SIG-M5 (cell line): ENCODE data around the gene KRT6A.

Experiments used
- DNase-seq: peaks from one replicate; lab custom pipeline; 2025; lab: John Stamatoyannopoulos, UW

The KRT6A gene

DNA sequence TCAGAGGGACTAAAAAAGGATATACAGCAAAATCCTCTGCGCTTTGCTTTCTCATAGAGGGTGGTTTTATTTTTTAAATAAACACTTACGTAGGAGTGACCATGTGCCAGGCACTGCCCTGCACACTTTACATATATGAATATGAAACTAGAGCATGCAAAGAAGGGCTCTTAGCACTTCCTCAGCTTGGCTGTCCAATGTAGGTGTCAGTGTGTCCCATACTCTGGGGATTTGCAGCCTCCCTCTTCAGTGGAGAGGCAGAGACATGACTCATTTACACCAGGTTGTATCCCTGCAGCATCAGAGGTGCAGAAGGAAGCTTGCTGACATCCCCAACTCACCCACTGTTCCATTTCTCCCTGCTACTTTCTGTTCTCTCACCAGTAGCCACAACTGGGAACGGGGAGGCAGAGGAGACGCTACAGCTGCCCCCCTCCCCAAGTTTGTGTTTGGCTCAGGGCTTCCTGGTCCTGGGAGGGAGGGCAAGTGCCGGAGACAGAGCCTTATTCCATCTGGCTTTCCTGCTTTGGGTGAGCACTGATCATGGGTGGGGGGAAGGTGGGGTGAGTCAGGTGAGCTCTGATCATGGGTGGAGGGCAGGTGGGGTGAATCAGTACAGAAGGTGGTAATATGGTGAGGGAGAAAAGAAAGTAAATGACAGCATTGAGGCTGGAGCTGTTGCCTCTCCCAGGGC, 32.0 kb upstream of the KRT6A start:
- no peak for DNase-seq

DNA sequence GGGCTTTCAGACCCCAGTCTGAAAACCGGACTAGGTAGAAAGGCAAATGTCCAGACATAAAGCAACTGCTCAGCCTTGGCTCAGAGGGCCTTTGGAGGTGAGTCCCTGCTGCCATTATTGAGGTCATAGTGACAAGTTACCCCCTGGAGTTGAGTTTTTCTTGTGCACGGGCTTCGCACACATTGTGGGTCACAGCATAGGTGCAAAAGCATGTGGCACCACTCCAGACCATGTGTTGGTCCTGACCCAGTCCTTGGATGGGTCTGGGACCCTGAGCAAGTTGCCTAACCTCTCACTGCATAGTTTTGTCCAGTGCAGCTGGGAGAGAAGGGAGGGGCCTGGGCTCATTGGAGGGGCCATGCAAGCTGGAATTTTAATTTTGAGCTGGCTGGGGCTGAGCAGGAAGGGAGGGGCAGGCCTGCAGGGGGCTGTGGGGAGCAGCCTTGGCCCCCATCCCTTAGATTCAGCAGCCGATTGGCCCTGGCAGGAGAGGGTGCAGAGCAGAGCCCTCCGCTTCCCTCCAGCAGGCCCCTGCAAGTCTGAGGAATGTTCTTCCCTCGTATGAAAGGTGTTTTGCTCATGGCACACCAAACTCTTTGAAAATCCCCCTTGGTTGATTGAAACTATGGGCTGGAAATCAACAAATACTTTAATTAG, 31.3 kb upstream of the KRT6A start:
- no peak for DNase-seq

DNA sequence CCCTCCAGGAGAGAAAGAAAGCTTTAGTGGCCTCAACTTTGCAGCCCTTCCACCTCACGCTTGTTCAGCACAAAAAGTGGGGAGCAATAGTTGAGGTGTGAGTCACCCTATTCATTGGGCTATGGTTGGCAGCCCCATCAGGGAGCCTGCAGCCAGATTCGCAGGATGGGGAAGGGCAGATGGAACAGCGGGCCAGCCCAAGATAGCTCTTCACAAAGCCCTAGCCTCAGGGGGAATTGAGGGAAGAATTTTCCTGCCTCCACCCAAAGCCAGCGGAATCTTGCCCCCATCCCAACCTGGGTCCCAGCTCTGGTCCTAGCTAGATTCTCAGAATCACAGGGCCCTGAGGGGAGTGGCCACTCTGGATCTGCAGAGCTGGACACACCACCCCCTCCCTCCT, 30.8 kb upstream of the KRT6A start:
- DNase-seq: no peak

DNA sequence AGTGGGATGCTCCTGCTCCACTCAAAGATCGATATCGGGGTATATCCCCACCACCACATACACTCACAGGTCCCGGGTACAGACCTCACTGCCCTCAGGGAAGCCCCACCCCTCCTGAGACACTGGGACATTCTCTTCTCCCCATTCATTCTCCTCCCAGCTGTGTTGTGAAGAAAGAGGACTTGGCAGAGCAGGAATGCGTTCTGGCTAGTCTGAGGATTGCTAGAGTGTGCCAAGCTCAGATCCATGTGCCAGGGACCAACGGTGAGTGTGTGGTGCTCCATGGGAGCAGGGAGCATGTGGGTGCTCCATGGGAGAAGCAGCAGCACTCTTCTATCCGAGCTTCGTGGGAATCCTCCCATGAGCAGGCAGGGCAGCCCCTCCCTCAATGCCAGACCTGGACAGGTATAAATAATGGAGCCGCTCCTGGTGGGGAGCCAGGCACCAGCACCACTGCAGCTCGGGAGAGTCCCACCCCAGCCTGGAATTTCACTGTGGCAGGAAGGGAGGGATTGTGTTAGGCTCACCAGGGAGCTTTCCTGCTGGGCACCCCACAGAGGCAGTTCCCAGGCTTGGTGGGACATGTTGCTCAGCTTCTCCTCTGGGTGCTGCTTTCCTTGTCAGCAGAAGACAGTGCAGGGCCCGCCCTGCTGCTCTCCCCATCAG, 29.4 kb upstream of the KRT6A start:
- no peak for DNase-seq

DNA sequence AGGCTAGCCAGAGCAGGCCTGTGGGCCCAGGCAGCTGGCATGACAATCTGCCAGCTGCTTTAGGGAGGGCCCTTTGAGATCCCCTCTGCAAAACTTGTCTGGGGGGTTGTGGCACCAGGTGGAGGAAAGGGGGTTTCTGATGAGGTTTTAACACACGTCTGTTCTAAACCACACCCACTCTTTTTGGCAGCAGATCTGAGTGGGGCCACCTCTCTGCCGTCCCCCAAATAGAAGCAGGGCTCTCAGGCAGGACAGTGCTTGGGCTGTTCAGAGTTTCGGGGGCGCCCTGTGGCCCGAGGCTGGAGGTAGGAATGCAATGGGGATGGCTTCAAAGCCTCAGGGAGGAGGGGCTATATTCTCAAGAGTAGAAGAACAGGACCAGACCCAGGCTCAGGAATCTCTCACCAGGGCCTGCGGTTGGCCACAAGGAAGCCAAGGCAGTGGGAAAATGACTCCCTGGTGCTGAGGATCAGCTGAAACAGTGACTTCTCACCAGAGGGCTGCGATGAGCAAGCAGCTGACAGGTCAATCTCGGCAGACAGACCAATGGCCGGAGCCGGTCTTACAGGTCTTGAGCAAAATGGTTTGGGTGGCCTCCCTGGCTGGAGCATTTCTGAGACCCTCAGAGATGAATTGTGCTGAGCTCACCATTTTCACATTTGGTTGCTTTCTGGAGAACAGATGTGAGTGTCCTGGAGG, 28.7 kb upstream of the KRT6A start:
- DNase-seq: no peak

DNA sequence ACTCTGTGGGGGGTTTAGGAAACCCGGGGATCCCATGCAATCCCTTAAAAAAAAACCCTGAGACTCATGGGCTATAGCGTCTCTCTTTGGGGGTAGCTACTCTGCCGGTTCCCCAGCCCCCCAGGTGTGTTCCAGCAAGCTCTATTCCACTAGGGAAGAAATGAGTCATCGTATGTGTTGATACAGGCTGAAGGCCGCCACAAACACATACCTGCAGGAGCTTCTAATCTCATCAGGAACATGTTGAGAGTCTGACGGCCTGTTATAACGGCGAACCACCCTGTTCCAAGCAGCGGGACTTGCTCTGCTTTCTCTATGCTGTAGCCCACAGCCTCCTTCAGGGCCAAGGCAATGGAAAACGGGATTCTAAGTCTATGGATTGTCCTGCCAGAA, 28.1 kb upstream of the KRT6A start:
- no peak for DNase-seq

DNA sequence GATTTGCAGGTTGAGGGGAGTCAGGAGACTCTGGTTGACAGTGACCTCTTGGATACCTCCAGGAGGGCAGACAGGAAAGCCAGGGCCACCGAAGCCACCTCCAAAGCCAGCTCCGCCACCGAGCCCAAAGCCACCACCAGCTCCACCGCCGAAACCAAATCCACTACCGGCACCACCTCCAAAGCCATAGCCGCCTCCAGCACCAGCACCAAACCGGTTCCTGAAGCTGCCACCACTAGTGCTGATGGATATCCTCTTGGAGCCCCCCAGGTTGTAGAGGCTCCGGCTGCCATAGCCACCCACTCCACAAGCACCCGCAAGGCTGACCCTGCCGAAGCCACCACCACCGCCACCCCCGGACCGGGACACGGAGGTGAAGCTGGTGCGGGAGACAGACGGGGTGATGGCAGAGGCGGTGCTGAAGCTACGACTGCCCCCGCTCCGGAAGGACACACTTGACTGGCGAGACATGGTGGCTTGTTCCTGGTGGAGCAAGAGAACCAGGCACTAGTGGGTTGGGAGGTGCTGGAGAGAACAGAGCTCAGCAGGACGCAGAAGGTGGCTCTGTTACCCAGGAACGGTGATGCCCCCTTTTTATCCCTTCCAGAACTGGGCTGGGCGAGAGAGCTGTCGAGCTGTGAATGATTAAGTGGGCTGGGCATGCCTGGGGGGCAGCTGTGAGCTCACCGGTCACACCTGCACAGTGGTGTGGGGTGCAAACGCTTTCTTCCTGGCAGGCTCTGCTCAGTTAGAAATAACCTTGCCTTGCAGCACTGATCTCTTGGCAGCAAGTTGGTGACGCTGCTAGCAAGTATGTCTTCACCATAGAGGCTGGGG, 27.0 kb upstream of the KRT6A start, which contains the start of gene KRT5:
Gene KRT5 (minus strand): TSS at position 569 of the 837 bp plus-strand sequence. CDS start 98 bp downstream, at position 471.
- DNase-seq: no peak

DNA sequence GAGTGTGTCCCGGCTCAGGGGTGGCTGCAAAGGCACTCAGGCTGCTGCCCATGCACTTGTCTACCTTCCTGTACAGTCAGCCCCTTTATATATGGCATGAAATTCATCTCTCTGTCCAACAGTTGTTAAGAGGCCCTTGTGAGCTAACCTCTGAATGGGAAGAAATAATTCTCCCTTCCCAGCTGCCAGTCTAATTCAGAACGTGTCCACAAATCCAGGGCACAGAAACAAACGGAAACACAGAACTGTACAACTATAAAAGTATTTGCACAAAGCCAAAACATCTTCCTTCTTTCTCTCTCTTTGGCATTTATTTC, 26.3 kb upstream of the KRT6A start:
- no peak for DNase-seq

DNA sequence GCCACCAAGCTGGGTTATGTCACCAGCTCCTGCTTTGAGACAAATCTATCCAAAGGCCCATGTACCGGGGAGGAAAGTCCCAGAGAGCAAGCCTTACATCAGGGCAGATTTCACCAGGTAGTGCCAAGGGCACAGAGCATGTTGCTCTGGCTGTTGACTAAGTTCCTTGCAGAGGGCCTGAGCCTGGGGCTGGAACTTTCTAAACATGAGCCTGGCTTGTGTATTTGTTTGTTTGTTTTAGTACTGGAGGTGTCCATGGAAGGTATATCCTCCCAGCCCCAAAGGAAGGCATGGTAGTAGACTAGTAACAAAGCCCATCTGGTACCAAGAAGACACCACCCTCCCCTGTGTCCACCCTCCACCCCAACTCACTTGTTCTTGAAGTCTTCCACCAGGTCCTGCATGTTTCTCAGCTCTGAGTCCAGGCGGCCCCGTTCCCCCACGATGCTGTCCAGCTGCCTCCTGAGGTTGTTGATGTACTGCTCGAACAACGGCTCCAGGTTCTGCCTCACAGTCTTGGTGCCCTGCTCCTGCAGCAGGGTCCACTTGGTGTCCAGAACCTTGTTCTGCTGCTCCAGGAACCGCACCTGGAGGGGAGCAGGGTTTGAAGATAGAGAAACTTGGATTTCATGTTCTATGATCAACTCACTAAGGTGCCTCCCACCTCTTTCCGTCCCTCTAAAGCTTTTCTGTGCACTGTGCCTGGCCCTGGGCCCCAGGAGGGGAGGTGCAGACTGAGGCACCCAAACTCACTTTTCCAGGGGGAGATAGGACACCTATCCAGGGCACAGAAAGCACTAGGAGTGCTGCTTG, 25.7 kb upstream of the KRT6A start:
- no peak for DNase-seq

DNA sequence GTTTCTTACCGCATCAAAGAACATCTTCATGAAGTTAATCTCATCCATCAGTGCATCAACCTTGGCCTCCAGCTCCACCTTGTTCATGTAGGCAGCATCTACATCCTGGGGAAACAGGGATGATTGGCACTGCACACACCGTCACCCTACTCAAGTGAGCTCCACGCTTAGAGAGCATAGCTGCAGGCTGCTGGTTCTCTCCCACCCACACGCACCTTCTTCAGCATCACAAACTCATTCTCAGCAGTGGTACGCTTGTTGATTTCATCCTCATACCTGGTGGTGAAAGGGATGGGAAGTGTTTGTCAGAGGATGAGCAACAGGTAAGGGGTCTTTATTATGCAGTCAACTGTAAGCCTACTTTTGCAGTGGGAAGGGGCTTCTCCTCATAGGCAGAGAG, 24.8 kb upstream of the KRT6A start:
- no peak for DNase-seq

DNA sequence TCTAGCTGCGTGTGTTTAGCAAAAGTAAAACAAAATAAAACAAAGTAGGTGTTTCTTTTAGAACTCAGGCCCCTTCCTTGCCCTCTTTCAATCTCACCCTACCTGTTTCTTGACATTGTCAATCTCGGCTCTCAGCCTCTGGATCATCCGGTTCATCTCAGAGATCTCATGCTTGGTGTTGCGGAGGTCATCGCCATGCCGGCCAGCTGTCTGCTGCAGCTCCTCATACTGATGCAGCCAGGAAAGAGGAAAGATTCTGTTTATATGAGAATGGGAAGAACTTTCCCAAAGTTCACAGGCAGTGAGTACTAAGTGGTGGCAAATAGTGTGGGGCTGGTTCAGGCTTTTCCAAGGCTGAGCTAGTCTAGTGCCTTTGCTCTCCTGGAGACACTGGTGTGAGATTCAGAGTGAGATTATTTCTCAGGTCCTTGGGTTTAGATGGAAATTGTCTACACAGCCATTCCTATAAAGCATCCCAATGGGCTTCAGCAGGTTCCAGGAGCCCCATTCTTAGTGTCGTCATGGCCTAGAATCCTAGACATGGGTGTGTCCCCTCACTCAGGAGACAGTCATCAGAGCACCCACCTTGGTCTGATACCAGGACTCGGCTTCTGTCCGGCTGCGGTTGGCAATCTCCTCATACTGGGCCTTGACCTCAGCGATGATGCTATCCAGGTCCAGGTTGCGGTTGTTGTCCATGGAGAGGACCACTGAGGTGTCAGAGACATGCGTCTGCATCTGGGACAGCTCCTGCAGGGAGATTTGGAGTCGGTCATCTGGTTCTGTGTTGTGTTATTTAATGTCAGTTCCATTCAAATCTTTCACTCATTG, 24.2 kb upstream of the KRT6A start:
- no peak for DNase-seq

DNA sequence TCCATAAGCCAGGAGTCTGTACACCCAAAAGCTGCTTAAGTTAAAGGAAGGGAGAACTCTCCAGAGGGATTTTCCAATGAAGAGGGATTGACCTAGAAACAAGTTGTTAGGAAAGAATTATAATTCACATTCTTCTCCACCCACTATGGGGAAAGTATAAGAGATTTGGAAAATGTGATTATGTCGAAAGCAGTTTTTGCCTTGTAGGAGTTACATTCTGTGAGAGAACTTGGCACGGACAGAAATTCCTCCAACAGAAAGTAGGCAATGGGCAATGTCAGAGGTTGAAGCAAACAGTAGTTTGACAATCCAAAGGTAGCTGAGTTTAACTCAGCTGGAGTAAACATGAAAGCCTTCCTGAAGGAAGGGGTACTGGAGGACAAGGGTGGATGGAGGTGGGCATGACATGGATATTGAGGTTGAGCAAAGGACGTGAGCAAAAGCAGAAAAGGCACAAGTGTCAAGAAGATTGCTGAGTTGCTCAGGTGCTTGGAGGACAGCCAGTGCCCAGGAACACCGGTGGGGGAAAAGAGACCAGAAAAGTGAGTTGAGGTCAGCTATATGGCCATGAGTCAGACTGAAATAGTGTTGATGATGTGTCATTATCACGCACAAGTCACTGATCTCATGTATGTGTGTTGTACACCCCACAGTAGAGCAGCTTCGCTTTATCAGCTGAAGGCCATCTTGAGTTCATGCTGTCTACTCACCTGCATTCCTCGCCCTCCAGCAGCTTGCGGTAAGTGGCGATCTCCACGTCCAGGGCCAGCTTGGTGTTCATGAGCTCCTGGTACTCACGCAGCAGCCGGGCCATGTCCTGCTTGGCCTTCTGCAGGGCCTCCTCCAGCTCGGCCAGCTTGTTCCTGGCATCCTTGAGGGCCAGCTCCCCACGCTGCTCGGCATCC, 23.1 kb upstream of the KRT6A start:
- no peak for DNase-seq

DNA sequence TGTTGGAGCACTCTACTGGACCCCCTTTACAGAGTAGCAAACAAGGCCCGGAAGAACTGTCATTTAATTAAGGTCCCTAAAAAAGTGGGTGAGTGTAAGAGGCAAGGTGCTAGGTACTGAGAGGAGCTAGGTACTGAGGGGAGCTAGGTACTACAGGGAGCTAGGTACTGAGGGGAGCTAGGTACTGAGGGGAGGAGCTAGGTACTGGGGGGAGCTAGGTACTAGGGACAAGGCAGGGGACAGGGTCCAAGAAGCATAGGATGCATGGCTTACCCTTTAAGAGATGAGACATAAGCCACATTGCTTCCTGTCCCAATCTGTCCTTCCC, 22.2 kb upstream of the KRT6A start:
- no peak for DNase-seq

DNA sequence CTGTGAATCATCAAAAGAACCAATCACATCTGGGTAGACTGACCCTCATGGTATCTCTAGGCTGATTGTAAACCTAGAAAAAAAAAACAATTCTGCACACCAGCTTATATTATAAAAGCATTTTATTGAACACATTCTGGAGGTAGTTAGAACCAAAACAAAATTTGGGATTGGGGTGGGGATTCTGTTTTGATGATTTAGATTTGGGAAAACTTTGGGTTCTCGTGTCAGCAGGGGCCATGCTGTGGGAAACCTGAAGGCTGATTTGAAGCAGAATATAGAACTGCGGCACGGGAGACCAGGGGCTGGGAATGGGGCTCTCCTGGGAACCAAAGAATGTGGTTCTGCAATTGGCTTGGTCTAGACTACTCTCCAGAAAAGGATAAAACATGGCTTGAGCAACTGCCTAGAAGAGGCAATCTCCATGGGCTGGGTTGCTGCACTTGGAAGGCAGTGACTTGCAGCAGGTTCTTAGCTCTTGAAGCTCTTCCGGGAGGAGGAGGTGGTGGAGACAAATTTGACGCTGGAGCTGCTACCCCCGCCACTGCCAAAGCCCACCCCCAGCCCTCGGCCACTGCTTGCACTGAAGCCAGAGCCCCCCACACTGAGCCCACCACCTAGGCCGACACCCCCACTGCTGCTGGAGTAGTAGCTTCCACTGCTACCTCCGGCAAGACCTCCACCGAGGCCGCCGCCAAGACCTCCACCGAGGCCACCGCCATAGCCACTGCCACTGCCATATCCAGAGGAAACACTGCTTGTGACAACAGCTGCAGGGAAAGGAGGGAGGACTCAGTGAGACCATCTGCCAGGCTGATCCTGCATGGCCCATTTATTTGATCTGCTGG, 21.6 kb upstream of the KRT6A start:
- DNase-seq: no peak

DNA sequence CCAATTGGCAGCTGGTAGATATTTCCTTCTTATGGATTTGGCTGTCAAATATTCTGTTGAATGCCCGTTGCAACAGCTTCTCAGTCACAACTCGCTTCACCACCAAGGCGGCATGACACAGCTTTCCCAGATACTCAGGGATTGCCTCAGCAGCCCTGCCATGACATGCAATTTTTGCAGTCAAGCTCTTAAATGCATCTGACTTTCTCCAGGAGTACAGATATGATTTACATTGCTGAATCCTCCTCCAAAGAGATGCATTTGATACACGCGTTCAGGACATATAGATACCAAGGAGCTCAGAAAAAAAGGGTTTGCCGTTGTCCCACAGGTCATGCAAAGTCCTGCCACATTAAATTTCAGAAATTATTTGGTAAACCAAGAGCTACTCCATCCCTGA, 20.7 kb upstream of the KRT6A start:
- no peak for DNase-seq

DNA sequence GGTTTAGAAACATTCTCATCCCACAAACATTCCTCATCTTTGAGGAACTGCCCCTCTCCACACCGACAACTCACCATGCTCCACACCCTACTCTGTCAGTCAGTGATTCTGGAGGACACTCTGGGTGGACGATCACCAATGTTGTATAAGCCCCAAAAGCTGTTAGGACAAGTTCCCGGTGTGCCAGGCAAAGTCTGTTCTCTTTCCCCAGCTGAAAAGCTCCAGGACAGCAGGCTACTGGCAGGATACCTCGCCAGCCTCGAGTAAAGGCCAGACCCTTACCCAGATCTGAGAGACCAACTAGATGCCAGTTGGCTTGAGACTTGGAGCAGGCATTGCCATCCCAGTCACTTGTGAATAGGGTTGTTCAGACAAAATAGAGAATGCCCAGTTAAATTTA, 15.2 kb upstream of the KRT6A start:
- DNase-seq: no peak

DNA sequence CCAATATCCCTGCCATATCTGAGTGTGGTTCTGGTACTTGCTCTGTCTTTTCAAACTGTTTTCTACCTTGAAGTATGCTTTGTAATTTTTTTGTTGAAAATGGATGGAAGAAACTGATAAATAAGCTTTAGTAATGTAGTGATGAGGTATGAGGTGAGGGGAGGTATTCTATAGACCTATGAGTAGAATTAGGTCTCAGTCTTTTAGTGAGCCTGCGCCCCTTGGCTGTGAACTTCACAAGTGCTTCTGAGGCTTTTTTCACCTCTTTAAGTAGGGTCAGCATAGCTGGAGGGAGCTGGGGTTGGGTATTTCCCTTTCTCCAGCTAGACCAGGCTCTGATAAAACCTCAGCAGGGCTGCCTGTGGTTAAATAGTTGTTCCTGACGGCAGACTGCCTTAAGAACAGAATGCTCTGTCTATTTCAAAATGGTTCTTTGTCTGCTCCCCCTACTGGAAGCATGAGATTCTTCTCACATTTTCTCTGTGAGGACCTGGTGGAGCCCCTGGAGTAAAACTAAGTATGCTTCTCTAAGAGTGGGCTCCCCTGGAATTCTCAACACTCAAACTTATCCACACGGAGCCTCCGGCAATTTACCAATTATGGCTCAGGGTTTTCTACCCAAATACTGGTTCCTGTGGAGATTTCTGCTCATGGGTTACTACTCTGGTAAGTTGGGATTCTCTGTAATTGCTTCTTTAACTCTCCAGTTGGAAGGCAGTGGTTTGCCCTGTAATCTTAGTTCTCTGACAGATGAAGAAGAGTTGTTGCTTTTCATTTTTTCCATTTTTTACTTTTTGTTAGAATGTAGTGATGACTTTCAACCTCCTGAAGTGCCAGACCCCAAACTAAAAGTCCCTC, 14.0 kb upstream of the KRT6A start:
- DNase-seq: no peak
